ENCODE data around the gene BABAM1.

BABAM1 gene

GRCh38 chr19:17283504-17283996 lies 16.3 kb downstream of the BABAM1 start:
- Histone ChIP-seq H3K4me3 (ENCODE audit: low read length, poor library complexity, severe bottlenecking) (no peak overlapping the region), H3F3A (ENCODE audit: low read depth) (no peaks in the 10 kb centered on the region), H3K4me1 (ENCODE audit: insufficient read depth, low read length, poor library complexity, severe bottlenecking) (no peaks in the 10 kb centered on the region), H3K9ac (ENCODE audit: low read depth, low read length, poor library complexity, severe bottlenecking) (no peak overlapping the region), H4K20me1 (ENCODE audit: insufficient read depth, low read length, poor library complexity, severe bottlenecking) (no peaks in the 10 kb centered on the region), H3K4me2 (ENCODE audit: low read depth, low read length, poor library complexity, severe bottlenecking) (no peak overlapping the region), H3K27me3 (ENCODE audit: insufficient read depth, low read length, poor library complexity, severe bottlenecking) (no peaks in the 10 kb centered on the region), H3K9me2 (replicated peaks; ENCODE audit: low read depth, low read length) (no peaks in the 10 kb centered on the region), H3K79me2 (ENCODE audit: insufficient read depth, low read length) (no peaks in the 10 kb centered on the region), H2AFZ (ENCODE audit: low read length) (no peak overlapping the region), H3K36me3 (ENCODE audit: insufficient read depth, low read length) (0 out of 2 replicates have a peak, but pooled peaks cover 3% of the 10 kb centered on the region), H3K9me3 (ENCODE audit: insufficient read depth, low read depth, low read length) (no peaks in the 10 kb centered on the region)
- TF ChIP-seq CTCF (conservative IDR thresholded peaks at IDR 0.05; ENCODE audit: low read length) (no peak), EZH2phosphoT487 (IDR thresholded peaks at IDR 0.05; ENCODE audit: borderline replicate concordance) (no peak)

GRCh38 chr19:17285415-17286135 lies 18.3 kb downstream of the BABAM1 start:
- H4K20me1 ChIP-seq (ENCODE audit: insufficient read depth, low read length, poor library complexity, severe bottlenecking): no peaks in the 10 kb centered on the region
- no peaks in the 10 kb centered on the region for H3K9me2 ChIP-seq (replicated peaks; ENCODE audit: low read depth, low read length)
- no peaks in the 10 kb centered on the region for H3F3A ChIP-seq (ENCODE audit: low read depth)
- TF ChIP-seq EZH2phosphoT487 (IDR thresholded peaks at IDR 0.05; ENCODE audit: borderline replicate concordance): no peak
- TF ChIP-seq CTCF (conservative IDR thresholded peaks at IDR 0.05; ENCODE audit: low read length): no peak
- H3K4me1 ChIP-seq (ENCODE audit: insufficient read depth, low read length, poor library complexity, severe bottlenecking): no peaks in the 10 kb centered on the region
- H3K4me2 ChIP-seq (ENCODE audit: low read depth, low read length, poor library complexity, severe bottlenecking): no peak overlapping the region
- H3K4me3 ChIP-seq (ENCODE audit: low read length, poor library complexity, severe bottlenecking): no peak overlapping the region
- H3K9ac ChIP-seq (ENCODE audit: low read depth, low read length, poor library complexity, severe bottlenecking): no peak overlapping the region
- H3K9me3 ChIP-seq (ENCODE audit: insufficient read depth, low read depth, low read length): no peaks in the 10 kb centered on the region
- H3K27me3 ChIP-seq (ENCODE audit: insufficient read depth, low read length, poor library complexity, severe bottlenecking): no peaks in the 10 kb centered on the region
- H3K36me3 ChIP-seq (ENCODE audit: insufficient read depth, low read length): no peaks in the 10 kb centered on the region
- no peak overlapping the region for H2AFZ ChIP-seq (ENCODE audit: low read length)
- H3K79me2 ChIP-seq (ENCODE audit: insufficient read depth, low read length): no peaks in the 10 kb centered on the region

GRCh38 chr19:17286263-17286662 lies 19.0 kb downstream of the BABAM1 start:
- TF ChIP-seq EZH2phosphoT487 (IDR thresholded peaks at IDR 0.05; ENCODE audit: borderline replicate concordance) (no peak), CTCF (conservative IDR thresholded peaks at IDR 0.05; ENCODE audit: low read length) (no peak)
- Histone ChIP-seq H3K27me3 (ENCODE audit: insufficient read depth, low read length, poor library complexity, severe bottlenecking) (no peaks in the 10 kb centered on the region), H3K9me3 (ENCODE audit: insufficient read depth, low read depth, low read length) (no peaks in the 10 kb centered on the region), H4K20me1 (ENCODE audit: insufficient read depth, low read length, poor library complexity, severe bottlenecking) (no peaks in the 10 kb centered on the region), H3K79me2 (ENCODE audit: insufficient read depth, low read length) (no peaks in the 10 kb centered on the region), H3K4me2 (ENCODE audit: low read depth, low read length, poor library complexity, severe bottlenecking) (no peak overlapping the region), H3K4me3 (ENCODE audit: low read length, poor library complexity, severe bottlenecking) (no peak overlapping the region), H3K9me2 (replicated peaks; ENCODE audit: low read depth, low read length) (no peaks in the 10 kb centered on the region), H3K36me3 (ENCODE audit: insufficient read depth, low read length) (no peaks in the 10 kb centered on the region), H3K4me1 (ENCODE audit: insufficient read depth, low read length, poor library complexity, severe bottlenecking) (no peaks in the 10 kb centered on the region), H2AFZ (ENCODE audit: low read length) (no peak overlapping the region), H3K9ac (ENCODE audit: low read depth, low read length, poor library complexity, severe bottlenecking) (no peak overlapping the region), H3F3A (ENCODE audit: low read depth) (no peaks in the 10 kb centered on the region)

All from Loucy (cell line).